Midbrain (tissue), 1 donor: ENCODE measurements around the gene CCT8.
"Not testable (repeated sequence)": the region's sequence is repeated elsewhere in the genome, so short reads cannot be mapped to it uniquely, and the experiment has no call there.

Experiments
- DNase-seq: peaks from one replicate; lab custom pipeline; 2025; lab: John Stamatoyannopoulos, UW

The CCT8 gene

DNA sequence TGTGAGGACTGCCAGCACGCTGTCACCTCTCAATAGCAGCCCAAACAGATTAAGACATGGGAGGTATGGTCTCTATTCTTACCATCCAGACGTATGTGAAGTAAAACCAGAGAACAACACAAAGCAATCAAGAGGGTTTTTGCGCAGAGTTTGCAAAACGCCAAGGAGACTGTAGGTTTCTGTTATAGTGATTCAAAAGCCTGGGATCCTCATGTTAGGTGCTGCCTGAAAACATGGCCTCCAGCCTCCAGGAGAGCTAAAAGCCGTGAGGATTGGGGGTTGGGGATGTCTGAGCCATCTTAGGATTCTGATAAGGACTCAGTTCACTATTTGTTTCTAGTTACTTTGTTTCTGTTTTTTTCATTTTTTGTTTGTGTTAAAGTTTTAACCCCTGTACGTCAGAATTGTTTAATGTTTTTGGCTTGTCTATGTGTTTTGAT lies 4.2 kb upstream of the CCT8 start:
- DNase-seq = no peak

DNA sequence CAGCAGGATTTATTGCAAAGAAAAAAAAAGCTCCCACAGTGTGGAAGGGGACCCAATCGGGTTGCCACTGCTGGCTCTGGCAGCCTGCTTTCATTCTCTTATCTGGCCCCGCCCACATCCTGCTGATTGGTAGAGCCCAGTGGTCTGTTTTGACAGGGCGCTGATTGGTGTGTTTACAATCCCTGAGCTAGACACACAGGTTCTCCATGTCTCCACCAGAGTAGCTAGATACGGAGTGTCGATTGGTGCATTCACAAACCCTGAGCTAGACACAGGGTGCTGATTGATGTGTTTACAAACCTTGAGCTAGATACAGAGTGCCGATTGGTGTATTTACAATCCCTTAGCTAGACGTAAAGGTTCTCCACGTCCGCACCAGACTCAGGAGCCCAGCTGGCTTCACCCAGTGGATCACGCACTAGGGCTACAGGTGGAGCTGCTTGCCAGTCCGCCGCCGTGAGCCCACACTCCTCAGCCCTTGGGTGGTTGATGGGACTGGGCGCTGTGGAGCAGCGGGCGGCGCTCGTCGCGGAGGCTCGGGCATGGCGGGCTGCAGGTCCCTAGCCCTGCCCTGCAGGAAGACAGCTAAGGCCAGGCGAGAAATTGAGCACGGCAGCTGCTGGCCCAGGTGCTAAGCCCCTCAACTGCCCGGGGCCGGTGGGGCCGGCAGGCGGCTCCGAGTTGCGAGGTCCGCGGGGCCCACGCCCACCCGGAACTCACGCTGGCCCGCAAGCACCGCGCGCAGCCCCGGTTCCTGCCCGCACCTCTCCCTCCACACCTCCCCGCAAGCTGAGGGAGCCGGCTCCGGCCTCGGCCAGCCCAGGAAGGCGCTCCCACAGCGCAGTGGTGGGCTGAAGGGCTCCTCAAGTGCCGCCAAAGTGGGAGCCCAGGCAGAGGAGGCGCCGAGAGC lies 3.5 kb upstream of the CCT8 start:
- not testable (repeated sequence) for DNase-seq

DNA sequence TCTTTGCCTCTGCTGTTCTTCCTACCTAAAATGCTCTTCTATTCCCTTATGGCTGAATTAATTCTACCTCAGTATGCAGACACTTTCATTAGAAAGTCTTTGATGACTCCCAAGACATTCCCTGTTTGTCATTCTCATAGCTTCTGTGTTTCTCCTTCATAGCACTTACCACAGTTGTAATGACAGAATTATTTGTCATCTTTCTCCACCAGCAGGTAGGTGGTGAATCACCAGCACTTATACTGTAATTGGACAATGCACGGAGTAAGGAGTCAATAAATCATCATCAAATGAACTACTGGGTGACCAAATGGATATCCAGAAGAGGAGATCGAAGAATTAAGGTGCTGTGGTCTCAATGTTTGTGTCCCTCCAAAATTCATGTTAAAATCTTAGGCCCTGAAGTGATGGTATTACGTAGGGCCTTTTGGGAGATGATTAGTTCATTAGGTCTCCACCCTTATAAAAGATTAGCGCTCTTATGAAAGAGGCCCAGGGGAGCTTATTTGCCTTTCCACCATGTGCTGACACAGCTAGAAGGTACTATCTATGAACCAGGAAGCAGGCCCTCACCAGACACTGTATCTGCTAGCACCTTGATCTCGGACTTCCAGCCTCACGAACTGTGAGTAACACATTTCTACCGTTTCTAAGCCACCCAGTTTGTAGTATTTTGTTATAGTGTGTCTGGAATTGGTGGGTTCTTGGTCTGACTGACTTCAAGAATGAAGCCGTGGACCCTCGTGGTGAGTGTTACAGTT lies 2.4 kb upstream of the CCT8 start:
- DNase-seq = no peak

GRCh38 chr21:29074783-29075182 lies 1.3 kb upstream of the CCT8 start:
- no peak for DNase-seq

DNA sequence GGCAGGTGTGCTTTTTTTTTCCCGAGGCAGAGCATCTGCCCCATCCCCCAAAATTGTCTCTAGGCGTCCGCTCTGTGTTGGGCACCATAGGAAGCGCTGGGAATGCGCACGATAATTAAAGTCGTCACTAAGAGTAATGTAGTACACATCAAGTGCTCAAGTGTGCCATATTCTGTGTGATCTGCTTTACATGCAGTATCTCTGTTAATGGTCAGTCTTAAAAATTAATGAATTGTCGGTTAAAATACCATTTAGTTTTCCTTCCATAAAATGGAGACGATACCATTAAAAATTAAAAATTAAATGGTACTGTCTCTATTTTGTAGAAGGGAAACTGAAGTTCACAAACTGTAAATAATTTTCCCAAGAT lies 544 bp upstream of the CCT8 start:
- no peak for DNase-seq

GRCh38 chr21:29072873-29073221 lies 601 bp downstream of the CCT8 start:
- DNase-seq = no peak

DNA sequence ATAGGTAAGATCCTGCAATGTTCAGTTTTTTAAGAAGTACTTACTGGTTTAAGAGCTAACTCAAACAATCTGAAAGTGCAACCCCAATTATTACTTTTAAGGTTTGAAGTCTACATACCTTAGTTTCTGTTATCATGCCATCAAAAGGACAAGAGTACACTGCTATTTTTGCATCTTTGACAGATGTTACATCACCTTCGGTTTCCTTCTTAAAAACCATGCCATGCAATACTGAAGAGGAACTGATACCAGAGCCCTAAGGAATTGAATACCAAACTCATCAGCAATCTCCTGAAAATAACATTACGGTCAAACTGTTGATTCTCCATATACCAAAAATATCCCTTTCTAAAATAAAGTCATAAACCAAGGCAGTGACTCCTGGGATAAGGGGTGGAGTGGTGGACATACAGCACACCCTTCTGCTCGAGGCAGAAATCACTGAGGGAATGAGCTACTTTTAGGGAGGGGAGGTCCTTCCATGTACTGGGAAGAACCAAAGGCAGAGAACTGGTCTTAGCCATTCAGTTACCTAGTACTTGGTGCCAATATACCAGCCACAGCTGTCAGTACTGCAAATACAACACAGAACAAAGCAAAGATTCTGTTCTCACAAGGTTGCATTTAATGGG lies 8.5 kb downstream of the CCT8 start:
- DNase-seq = no peak

DNA sequence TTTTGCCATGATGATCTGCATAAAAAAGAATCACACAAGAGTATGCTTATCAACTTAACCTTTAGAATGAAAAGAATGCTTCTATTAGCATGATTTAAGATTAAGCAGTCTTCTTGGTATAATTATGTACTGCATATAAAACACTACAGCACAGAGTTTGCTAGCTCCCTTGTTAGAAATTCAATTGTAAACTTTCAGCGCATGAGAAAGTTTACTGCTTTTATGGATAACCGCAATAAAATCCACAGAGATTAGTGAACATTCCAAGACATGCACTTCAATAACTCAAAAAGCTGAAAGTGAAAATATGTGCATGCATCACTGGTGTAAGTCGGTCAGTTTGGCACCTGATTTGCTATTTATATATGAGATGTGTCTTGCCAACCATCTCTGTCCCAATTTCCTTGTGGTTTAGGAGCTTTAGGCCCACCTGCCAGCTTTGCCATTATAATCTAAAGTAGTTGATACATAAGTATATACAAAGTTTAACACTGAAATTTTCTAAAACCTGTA lies 16.9 kb downstream of the CCT8 start:
- DNase-seq = no peak

- no peak for DNase-seq
Measured at GRCh38 chr21:29056005-29056404, 17.4 kb downstream of the CCT8 start.

GRCh38 chr21:29055080-29055479 lies 18.4 kb downstream of the CCT8 start:
- DNase-seq = no peak

DNA sequence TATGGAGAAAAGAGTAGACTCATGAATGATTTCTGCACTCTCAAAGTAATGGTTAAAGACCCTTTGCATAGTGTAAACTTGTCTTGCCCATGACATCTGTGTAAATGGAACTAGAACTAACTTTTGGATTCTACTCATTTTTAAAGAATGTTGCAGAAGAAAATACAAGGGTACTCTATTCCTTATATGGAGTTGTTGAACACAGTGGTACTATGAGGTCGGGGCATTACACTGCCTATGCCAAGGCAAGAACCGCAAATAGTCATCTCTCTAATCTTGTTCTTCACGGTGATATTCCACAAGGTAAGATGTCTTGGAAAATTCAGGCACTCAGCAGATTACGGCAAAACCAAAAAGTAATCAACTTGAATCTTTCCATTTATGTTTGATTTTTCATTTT lies 19.8 kb downstream of the CCT8 start:
- no peak for DNase-seq

DNA sequence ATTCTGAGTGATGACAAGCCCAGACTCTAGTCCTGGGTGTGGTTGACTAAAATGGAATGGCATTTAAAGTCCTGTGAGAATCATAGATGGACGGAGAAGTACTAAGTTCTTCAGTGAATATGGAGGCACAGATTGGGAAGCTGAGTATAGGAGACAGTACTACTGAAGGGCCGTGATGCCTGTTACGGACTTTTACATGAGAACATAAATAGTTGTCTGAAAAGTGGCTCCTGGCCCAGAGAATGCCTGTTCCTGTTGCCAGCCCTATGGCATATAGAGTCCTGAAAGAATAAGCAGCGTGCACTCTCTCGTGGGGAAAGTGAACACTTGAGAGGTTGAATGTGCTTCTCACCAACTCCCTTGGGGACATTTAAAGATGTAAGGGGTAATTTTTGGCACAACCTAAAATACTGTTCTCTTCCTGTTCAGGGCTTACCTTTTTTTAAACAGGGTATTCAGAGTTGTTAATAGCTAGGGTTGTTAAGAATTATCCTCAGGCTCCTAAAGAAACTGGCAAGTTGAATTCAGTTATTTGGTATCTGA lies 20.4 kb downstream of the CCT8 start:
- DNase-seq = no peak

- no peak for DNase-seq
Measured at GRCh38 chr21:29052224-29052623, 21.2 kb downstream of the CCT8 start.

DNA sequence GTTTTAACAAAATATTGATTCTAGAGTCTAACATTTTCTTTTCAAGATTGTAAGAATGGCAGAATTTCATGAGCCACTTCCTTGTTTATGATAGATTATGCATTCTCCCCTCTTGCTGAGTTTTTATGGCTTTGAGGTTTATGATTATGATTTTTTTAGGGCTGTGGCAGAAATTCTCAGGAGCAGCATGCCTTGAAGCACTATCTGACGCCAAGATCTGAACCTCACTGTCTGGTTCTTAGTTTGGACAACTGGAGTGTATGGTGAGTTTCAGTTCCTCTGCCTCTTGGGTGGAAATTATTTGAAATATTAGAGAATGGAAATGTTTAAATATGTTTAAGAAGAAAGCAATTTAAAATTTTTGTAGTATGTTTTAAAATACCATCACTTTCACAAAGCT lies 38.8 kb downstream of the CCT8 start:
- DNase-seq = no peak

DNA sequence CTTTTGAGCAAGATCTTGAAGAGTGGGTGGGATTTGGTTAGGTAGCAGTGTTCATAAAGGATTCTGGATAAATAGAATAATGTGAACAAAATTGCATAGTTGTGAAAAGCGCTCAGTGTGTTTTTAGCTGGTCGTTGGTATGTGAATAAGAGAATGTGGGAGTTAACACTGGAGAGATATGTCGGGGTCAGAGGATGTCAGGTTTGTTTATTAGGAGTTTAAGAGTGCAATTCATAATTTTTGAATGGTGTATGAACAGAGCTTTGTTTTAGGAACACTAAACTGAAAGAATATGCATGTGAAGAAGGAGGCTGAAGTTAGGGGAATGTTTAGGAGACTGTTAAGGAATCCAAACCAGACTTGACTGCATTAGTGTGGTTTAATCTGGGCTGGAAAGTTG lies 39.6 kb downstream of the CCT8 start:
- no peak for DNase-seq

DNA sequence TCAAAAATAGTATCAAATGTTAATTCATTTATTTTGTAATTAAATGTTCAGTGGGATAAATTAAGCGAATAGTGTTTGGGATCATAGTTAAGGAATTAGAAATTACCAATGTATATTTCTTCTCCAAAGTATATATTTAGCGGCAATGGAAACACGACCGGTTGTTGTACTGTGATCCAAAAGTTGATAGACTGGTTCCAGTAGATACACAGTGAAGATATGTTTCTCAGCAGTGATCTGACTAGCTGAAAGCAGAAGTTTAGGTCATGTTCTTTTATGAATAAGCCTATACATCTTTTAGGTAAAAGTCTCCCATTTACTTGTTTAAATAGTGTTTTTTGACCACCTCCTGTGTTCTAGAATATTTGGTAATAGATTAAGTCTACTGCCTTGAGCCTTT lies 40.1 kb downstream of the CCT8 start:
- no peak for DNase-seq

- no peak for DNase-seq
Measured at GRCh38 chr21:29030909-29031308, 42.5 kb downstream of the CCT8 start.

DNA sequence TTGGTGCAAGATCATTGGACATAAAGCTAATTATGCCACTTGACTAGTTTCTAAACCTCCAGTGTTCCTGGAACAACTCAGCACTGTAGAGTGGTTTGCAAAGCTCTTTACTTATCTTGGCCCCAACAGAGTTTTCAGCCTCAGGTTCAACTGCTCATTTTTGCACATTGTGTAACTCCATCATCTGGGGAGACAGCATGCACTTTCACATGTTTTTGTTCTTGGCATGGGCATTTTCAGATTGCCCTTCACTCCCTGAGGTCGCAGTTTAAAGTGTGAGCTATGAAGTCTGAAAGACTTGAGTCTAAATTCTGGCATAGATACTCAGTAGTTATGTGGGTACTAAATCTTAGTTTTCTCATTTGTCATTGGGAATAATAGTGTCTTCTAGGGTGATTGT lies 43.9 kb downstream of the CCT8 start:
- no peak for DNase-seq

DNA sequence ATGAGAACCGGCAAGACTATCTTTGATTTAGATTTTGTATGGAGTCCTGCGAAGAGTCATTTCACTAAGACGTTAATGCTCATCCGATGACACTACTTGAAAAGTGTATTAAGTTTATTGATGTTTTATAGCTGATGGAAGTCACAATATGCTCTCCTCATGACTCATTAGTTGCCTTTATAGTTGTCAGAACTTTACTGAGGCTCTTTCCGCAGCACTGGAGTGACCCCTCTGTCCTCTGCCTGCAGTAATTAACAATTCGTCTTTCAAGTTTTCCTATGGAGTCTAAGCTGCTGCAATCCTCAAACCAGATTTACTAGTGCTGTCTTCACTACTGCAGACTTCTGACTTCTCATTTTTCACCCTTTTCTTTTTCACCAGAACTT lies 48.1 kb downstream of the CCT8 start:
- no peak for DNase-seq

DNA sequence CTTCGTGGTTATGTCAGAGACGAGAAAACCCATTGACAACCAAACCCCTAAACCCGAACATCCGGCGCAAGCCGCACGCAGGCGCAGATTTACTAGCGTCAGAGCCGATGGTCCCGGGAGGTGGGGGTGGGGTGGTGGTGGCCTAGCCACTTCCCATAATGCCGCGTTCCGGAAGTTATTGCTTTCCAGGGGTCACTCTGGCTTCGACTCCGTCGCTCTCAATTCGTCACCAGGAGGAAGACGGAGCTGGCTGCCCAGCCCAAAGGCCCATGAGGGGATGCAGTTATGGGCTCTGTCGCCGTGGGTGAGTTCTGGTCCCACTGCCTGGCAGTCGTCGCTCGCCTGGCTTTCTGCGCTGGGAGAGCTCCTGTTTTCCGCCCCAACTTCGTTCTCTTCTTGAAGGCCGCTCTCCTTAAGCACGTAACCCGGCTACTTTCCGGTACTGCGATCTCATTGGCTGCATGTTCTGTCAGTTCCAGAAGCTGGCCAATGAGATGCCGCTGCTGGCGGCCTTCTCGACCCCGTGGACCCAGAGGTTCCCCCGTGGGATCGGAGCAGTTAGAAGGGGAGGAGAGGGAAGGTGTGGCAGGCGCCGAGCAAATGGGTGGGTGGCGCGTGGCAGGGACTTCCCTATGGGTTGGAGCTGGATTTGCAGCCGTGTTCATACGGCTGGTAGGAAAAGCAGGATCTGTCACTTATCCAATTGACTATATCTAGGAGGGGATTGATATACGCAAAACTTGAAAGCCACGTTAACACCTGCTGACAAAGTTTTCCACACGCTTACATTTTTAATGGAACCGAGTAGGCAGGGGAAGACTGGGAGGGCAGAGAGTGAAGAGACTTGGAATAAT lies 48.7 kb downstream of the CCT8 start, which contains the start of gene USP16:
Gene USP16, plus strand, starts transcription at position 195 of the 854 bp plus-strand sequence. CDS start 3,246 bp downstream, outside the sequence.
- DNase-seq = peak; percentile 95

DNA sequence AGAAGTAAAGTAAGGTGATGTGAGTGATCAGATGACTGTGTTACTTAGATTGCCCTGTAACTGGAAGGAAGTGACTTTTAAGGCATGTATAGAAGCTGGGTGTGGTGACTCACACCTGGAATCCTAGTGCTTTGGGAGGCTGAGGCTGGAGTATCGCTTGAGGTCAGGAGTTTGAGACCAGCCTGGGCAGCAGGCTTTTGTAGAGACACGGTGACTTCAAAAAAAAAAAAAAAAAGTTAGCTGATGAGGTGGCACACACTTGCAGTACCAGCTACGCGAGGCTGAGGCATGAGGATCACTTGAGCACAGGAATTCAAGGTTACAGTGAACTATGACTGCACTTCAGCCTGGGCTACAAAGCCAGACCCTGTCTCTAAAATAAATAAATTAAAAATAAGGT lies 51.3 kb downstream of the CCT8 start:
- no peak for DNase-seq
